GM18526 (cell line): ENCODE data around the gene ACYP2.

Experiments
- POLR2A ChIP-seq: IDR thresholded peaks from 3 replicates; pipeline ENCODE4 v1.6.1; 2011; ENCODE audit not compliant: insufficient read length; ENCODE audit errors: extremely low read depth

ACYP2 gene

DNA sequence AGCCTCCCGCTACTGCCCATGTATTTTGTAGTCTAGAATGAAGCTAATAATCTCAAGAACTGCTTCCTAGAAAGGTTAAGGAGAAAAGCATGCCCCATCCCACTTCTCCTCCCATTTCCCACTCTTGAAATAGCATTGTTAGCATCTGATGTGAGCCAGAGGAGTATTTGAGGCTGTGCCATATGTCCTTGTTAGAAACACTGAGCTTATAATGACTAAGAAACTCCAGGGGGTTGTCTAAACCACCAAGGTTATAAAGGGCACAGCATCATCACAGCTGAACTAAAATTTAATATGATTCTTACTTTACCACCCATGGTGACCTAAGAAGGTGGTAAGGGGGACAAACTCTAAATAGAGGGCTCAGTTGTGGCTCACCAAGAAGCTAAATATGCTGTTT, 124.0 kb downstream of the ACYP2 start:
- TF ChIP-seq POLR2A, result no peak

DNA sequence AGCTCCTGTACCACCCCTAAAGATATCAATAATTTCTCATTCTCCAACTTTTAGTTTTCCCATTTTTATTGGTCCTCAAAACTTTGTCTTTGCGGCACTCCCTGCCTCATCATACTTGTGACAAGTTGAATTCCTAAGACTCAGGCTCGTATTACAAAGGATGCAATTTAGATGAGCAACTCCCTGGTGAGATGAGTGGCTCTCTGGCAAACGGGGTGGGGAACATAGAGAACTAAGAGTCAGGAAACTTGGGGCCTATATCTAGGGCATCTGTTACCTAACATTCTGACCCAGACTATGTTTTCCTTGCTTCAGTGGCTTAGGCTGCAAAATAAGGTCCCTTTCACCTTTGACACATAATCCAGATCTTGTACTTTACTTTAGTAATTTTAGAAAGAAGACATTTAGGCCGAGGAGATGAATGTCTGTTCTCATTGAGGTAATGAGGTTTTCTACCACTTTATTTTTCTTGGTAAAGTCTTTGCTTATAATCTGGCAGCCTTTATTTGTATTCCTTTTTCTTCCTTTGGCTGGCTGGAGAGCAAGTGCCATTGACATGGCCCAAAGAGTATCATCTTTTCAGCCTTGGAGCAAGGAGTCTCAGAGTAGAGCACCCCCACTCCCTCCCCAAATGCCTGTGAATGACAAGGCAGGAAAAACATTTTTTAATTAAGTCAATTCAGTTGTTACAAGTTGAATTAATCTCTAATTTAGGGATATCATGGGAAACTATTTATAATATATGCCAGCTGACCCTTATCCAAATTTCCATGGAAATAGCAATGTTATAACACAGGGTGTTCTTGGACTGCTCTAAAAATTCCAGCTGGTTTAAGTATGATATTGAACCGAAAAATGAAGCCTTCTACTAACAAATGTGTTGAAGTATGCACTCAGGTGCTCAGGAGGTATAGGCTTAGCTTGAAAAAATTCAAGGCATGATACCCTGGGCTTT, 125.4 kb downstream of the ACYP2 start:
- TF ChIP-seq POLR2A, result no peak

- TF ChIP-seq POLR2A, result no peak
These were observed 131.7 kb downstream of the ACYP2 start for GRCh38 chr2:54247115-54247514.

DNA sequence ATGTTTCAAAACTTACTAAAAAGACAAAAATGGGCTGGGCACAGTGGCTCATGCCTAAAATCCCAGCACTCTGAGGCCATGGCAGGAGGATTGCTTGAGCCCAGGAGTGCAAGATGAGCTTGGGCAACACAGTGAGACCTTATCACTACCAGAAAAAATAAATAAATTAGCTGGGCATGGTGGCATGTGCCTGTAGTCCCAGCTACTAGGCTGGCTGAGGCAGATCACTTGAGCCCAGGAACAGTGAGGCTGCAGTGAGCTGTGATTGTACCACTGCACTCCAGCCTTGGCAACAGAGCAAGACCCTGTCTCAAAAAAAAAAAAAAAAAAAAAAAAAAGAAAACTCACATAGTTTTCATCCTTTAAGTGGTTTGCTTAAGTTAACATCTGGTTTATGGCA, 134.2 kb downstream of the ACYP2 start:
- no peak for TF ChIP-seq POLR2A

DNA sequence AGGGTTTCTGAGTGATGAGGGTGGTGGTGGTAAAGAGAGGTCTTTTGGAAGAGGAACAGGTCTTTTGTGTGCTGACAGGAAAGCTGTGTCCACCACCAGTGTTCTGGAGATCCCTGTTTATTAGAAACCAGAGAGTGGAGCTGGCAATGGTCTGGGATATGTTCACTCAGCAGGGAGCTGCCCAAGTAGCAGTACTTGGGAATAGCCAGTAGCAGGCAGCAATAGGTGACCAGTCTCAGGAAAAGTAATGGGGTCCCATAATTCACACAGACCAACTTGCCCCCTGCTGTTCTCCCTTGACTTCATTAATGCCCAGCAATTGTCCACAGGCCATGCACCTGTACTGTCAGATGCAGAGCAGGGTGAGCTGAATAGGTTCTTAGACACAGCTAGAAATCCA, 138.8 kb downstream of the ACYP2 start:
- no peak for TF ChIP-seq POLR2A

DNA sequence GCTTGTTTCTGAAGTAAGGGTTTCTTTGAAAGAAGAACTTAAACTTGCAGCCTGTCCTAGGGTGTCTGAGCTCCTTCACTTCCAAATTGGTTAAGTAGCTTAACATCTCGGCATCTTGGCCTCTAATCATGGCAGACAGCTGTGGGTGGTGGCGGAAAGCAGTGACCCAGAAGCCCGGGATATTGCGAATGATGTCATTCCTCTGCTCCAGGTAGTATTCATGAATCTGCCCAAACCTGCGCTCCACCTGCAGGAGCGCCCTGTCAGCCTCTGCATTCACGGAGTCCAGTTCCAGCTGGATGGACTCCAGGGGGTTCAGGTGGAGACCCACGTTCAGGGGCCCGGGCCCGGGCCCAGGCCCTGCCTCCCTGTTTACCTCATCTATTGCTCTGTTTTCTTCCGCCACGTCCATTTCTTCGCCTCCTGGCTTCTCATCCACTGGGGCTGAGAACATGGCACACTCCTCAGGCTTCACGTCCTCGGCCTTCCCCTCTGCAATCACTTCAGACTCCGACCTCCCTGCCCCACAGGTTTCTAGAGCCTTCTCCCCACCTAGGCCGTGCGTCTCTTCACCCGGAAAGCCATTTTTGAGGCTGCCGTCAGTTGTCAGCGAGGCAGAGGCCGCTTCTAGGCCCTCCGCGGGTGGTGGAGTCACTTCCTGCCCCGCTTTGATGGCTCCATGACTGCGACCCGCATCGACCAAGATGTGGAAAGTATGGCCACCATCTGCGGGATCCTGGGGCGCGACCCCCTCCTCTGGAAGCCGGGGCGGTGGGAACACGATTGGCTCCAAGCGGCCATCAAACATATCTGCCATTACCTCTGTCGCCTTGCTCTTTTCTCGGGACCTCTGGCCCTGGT, 140.0 kb downstream of the ACYP2 start:
- no peak for TF ChIP-seq POLR2A

DNA sequence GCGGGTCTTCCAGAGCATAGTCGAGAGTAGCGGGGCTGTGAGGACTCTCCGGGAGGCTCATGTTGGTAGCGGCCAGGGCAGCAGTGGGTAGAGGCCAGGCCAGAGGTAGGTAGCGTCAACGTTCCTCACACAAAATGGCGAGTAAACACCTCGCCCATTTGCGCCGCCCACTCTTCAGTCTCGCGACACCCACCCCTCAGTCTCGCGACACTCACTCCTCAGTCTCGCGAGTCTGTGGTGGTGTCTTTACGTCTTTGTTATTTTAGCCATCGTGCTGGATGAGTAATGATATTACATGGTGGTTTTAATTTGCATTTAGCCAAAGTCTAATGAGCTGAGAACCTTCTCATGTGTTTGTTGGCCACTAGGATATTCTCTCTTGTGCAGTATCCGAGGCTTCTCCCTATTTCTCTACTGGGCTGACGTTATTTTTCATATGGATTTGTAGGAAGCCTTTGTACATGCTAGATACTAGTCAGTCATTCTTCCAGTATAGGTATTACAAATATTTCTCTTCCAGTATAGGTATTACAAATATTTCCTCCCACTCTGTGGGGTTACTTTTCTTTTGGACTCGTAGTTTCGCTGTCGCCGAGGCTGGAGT, 140.8 kb downstream of the ACYP2 start, which contains the start of gene TSPYL6:
TSS of gene TSPYL6 (minus strand) at position 139 of the 604 bp plus-strand sequence. CDS start at position 61, 78 bp downstream.
- no peak for TF ChIP-seq POLR2A

GRCh38 chr2:54258166-54258565, 142.8 kb downstream of the ACYP2 start:
- TF ChIP-seq POLR2A, result no peak

GRCh38 chr2:54259413-54260240, 144.2 kb downstream of the ACYP2 start:
- no peak for TF ChIP-seq POLR2A

DNA sequence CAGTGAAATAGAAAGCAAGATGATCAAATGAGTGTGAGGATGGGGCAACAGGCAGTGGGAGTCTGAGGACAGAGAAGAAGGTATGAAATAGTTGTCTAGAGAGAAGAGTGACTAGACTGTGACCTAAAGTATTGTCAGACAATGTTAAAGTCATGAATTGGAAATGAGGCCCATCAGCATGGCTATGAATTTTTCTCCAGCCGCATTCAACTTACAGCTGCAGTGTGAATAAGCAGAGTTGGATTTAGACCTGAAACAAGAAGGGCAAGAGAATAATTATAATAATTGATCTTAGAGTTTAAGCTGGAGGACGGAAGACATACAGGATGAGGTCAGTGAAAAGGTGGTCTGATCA, 144.8 kb downstream of the ACYP2 start:
- TF ChIP-seq POLR2A, result no peak

GRCh38 chr2:54261537-54261936, 146.1 kb downstream of the ACYP2 start:
- TF ChIP-seq POLR2A, result no peak

DNA sequence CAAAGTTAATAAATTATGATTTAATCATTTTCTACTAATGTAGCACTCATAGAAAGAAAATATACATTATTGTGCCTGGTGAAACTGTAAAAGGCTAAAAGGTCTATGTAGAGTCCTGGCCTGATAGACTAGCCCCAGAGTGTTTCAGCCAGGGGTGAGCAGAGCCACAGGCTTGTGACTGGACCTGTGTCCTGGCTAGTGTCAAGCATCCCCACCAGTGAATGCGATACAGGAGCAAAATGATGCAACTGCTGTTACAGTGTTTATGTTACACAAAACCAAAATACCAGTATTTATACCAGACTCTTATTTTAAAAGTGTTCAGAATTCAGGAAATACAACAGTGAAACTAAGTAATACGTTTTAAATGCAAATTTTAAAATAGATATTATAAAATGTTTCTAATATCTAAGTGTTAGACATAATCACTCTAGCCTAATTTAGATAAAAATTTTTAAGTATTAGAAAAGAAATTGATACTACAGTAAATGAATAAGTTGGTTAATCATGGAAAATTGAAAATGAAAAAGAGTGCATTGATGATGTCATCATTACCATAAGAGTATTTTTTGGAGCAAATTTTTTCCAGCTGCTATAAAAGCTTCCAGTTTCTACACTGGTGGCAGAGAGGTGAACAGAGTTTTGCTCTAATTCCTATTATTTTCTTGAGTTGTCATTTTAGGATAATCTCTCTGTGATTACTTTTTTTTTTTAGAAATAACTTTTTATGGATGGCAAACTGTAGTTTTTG, 146.8 kb downstream of the ACYP2 start:
- no peak for TF ChIP-seq POLR2A

- no peak for TF ChIP-seq POLR2A
These were observed 152.2 kb downstream of the ACYP2 start for GRCh38 chr2:54267577-54267976.

- no peak for TF ChIP-seq POLR2A
These were observed 155.8 kb downstream of the ACYP2 start for GRCh38 chr2:54271189-54271588.

GRCh38 chr2:54271843-54272627, 156.6 kb downstream of the ACYP2 start:
- TF ChIP-seq POLR2A, result no peak
